HG03575 (cell line): Measurements from ENCODE around the gene HHAT.
A peak's percentile ranks its signal among the peaks of the same experiment; 100 is the strongest.
"Not testable (repeated sequence)": the region's sequence is repeated elsewhere in the genome, so short reads cannot be mapped to it uniquely, and the experiment has no call there.

Experiments
- ATAC-seq: cut with Tn5 transposase; IDR thresholded peaks from one replicate; pipeline ENCODE4 v1.9.1; 2021; ENCODE audit not compliant: unreplicated experiment, insufficient number of reproducible peaks, low FRiP score; ENCODE audit errors: extremely low read depth

HHAT gene

GRCh38 chr1:210645582-210646257 lies 317.0 kb downstream of the HHAT start:
- ATAC-seq = no peak

GRCh38 chr1:210646258-210646616 lies 317.5 kb downstream of the HHAT start:
- no peak for ATAC-seq

GRCh38 chr1:210647406-210648333 lies 319.0 kb downstream of the HHAT start:
- no peak for ATAC-seq

GRCh38 chr1:210648588-210649269 lies 320.0 kb downstream of the HHAT start:
- no peak for ATAC-seq

GRCh38 chr1:210650403-210650802 lies 321.7 kb downstream of the HHAT start:
- no peak for ATAC-seq

GRCh38 chr1:210652329-210652954 lies 323.7 kb downstream of the HHAT start:
- no peak for ATAC-seq

- ATAC-seq = no peak
These were observed 325.1 kb downstream of the HHAT start for GRCh38 chr1:210653771-210654170.

GRCh38 chr1:210654176-210654981 lies 325.7 kb downstream of the HHAT start:
- no peak for ATAC-seq

DNA sequence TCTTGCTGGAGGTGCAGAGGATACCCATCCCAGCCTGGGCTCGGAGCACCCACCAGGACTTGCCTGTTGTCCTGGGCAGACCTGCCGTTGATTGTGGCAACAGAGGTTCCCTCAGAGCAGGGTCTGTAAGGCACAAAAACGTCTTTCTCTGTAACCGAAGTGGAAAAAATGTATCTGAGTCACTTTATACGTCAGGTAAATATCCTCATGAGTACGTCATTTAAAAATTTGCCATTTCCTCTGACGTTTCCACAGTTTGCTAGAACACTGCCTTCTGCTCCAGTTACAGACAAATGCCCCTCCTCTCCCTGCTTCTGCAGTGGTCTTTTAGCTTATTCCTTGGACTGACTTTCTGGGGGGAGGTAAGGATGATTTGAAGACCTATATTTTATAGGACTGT lies 326.8 kb downstream of the HHAT start:
- ATAC-seq = no peak

GRCh38 chr1:210657806-210658205 lies 329.1 kb downstream of the HHAT start:
- ATAC-seq = no peak

DNA sequence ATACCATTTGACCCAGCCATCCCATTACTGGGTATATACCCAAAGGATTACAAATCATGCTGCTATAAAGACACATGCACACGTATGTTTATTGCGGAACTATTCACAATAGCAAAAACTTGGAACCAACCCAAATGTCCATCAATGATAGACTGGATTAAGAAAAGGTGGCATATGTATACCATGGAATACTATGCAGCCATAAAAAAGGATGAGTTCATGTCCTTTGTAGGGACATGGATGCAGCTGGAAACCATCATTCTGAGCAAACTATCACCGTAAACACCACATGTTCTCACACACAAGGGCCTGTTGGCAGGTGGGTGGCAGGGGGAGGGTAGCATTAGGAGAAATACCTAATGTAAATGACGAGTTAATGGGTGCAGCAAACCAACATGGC lies 332.8 kb downstream of the HHAT start:
- not testable (repeated sequence) for ATAC-seq

DNA sequence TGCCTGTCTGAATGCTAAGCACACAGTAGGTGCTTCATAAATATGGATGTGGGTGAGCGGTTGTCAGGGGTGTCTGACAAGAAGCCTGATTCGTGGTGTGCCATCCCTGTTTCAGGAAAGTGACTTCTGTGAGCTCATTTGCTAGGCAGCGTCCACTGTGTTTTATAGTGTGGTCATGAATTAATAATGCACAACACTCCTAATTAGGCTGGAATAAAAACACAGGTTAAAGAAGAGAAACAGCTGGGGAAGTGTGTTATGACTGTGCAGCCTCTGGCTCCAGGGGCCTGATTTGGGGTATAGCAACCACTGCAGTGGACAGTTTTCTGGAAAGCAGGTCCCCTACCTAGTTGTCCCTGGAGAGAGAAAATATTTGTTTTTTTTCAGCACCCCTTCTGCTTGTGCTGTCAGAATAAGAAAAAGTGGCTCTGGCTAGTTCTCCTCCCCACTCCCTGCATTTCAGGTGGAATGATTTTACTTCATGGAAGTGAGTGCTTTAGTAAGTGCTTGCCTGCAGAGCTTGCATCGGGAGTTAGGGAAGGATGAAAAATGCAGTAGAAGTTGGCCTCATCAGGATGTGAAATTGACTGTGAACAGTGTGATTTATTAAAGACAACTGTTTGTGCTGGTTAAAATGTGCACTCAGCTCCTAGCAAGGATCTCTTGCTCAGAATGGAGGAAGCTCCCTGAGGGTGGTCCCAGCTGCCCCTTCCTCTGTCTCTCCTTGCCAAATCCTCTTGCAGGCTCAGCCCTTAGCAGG lies 333.8 kb downstream of the HHAT start:
- ATAC-seq = no peak

DNA sequence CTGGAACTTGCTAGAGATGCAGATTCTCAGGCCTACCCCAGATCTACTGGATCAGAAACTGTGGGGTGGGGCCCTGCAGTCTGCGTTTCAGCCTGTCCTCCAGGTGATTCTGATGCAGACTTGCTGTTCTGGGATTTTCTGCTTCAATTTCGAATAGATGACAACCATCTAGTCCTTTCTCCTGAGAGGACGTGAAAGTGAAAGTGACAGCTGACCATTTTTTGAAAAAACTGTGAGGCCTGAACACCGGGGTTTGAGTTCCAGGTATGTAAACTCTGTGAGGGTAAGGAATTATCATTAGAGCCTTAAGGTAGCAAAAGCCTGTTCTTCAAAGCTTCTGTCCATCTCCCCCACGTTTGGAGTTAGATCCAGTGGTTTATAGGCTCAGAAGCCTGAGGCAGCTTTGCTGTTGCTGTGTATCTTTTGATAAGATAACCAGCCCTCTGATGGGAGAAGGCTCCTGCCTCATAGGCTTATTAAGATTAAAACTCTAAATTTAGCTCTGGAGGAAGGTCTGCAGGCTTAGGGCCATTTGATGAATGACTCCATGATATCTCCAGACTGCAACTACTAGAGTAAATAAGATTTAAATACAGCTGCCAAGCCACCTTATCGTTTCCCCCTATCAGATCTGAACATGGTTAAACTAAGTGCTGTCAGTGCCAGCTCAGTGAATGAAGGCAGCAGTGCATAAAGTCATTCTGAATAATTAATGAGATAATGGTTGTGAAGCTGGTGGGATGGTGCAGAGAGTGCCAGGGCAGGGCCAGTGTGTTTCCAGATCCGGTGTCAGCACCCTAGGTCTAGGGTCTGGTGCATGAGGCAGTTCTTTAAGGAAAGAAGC lies 335.2 kb downstream of the HHAT start:
- ATAC-seq = no peak

DNA sequence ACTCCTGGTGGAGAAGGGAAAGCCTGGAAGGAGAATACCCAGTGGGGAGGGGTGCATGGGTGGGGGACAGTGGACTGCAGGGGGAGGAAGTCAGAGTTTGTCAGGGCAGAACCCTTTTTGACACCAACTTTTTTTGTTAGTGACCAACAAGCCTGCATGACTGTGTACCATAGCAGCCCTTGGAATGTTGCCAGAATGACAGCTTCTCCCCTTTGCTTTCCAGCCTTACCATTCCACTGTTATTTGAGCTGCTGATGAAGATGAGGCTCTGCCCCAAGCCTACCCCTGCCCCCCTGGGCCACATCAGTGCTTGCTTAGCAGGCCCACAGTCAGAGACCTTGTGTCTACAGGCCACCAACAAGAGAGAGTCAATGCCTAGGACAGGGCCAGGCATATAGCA lies 341.2 kb downstream of the HHAT start:
- no peak for ATAC-seq

DNA sequence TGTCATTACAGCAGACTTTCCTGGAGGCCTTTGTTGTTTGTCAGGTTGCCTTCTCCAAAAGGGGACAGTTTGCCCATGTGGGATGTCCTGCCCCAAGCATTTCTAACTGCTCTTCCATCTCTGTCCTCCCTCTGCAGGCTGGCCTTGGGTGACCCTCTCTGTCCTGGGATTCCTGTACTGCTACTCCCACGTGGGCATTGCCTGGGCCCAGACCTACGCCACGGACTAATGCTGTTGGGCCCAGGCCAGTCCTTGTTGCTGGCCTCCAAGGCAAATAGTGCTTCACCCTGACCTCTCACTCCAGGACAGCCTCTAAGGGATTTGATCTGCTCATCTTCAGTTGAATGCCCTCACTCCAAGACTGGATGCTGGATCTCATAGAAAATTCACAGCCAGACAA lies 345.4 kb downstream of the HHAT start:
- ATAC-seq = no peak

GRCh38 chr1:210676539-210676938 lies 347.8 kb downstream of the HHAT start:
- ATAC-seq = no peak

DNA sequence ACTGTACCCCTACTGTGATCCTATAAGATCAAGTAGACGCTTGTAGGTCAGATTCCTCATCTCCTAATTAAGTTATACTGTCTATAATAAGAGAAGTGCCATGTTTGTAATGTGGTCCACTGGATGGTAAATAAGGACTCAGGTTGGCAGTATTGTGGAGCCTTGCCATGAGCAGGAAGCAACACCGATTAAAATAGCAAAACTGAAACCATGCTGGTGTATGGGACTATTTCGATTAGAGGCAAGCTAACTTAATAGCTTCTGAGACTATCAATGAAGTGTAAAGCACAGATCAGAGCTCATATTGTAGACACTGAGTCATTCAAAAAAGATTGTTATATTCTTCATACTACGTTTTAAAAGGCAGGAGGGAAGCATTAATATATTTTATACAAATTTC lies 348.8 kb downstream of the HHAT start:
- peak; percentile 82 for ATAC-seq
